ENCODE measurements around the gene LIN7A. TPM values are rescaled to one million over a fixed set of nuclear protein-coding genes. Genes with fewer than 3 reads are reported as not detected.

LIN7A gene
- total RNA-seq, 4 donors from 2014 or later, result 5.0 to 28.2 (median 20.7) TPM

DNA sequence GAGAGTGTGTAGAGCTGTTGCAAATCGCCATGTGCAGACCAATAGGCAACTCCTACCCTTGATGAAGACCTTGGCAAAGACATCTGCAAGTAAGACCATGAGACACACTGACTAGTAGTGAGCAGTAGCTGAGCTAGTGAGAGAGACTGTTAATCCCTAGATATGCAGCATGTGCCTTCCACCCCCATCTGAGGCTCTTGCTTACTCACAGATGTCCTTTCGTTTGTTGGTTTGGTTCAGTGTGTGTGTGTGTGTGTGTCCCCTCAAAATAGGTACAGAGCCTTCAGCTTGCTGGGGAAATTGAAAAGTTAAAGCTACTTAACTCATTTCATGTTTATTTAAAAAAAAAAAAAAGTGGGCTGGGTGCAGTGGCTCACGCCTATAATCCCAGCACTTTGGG, 183.5 kb downstream of the LIN7A start:
- no peaks in the 10 kb centered on the region for H3K9me3 ChIP-seq
- no peaks in the 10 kb centered on the region for H3K36me3 ChIP-seq
- H3K4me3 ChIP-seq, result no peak overlapping the region
- no peak overlapping the region for H3K27ac ChIP-seq
- no peak for TF ChIP-seq POLR2A (IDR thresholded peaks at IDR 0.05)
- TF ChIP-seq, protein P1, sequence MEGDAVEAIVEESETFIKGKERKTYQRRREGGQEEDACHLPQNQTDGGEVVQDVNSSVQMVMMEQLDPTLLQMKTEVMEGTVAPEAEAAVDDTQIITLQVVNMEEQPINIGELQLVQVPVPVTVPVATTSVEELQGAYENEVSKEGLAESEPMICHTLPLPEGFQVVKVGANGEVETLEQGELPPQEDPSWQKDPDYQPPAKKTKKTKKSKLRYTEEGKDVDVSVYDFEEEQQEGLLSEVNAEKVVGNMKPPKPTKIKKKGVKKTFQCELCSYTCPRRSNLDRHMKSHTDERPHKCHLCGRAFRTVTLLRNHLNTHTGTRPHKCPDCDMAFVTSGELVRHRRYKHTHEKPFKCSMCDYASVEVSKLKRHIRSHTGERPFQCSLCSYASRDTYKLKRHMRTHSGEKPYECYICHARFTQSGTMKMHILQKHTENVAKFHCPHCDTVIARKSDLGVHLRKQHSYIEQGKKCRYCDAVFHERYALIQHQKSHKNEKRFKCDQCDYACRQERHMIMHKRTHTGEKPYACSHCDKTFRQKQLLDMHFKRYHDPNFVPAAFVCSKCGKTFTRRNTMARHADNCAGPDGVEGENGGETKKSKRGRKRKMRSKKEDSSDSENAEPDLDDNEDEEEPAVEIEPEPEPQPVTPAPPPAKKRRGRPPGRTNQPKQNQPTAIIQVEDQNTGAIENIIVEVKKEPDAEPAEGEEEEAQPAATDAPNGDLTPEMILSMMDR (IDR thresholded peaks at IDR 0.05), result no peak
- H3K4me1 ChIP-seq, result no peaks in the 10 kb centered on the region
- no peaks in the 10 kb centered on the region for H3K27me3 ChIP-seq
- no peak for DNase-seq

- Histone ChIP-seq H3K4me3 (no peak overlapping the region), H3K9me3 (no peaks in the 10 kb centered on the region)
These were observed 185.3 kb downstream of the LIN7A start for GRCh38 chr12:80752464-80752863.

GRCh38 chr12:80749456-80749855, 188.3 kb downstream of the LIN7A start:
- DNase-seq, result no peak
- H3K9me3 ChIP-seq, result no peaks in the 10 kb centered on the region

More at GRCh38 chr12:80752464-80752863, 185.3 kb downstream of the LIN7A start:
- no peaks in the 10 kb centered on the region for H3K4me1 ChIP-seq
- no peak overlapping the region for H3K27ac ChIP-seq
- H3K36me3 ChIP-seq, result no peaks in the 10 kb centered on the region
- no peak for DNase-seq
- H3K27me3 ChIP-seq, result no peaks in the 10 kb centered on the region
- TF ChIP-seq, protein P1 (IDR thresholded peaks at IDR 0.05), result no peak
- TF ChIP-seq POLR2A (IDR thresholded peaks at IDR 0.05), result no peak

DNA sequence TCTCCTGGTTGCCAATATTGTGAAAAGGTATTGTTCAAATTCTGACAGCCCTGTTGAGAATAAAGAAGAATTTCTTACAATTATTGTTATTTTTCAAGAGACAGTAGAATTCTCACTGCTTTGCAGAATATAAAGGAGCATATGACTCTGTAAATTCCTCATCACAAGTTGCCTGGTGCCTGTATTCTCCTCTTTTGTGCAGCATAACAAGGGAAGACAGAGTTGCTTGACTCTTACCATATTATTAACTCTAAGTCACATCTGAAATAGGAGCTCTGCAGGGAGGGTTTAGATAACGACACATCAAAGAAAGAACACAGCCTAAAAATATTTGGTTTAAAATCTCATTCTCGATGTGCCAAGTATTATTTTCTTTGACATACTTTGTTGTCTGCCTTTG, 189.9 kb downstream of the LIN7A start:
- no peak for DNase-seq
- Histone ChIP-seq H3K36me3 (no peaks in the 10 kb centered on the region), H3K27me3 (no peaks in the 10 kb centered on the region), H3K27ac (no peak overlapping the region), H3K4me3 (no peak overlapping the region), H3K9me3 (no peaks in the 10 kb centered on the region), H3K4me1 (no peaks in the 10 kb centered on the region)
- TF ChIP-seq, protein P1 (IDR thresholded peaks at IDR 0.05), result no peak
- no peak for TF ChIP-seq POLR2A (IDR thresholded peaks at IDR 0.05)

More at GRCh38 chr12:80749456-80749855, 188.3 kb downstream of the LIN7A start:
- Histone ChIP-seq H3K27ac (no peak overlapping the region), H3K4me3 (no peak overlapping the region), H3K27me3 (no peaks in the 10 kb centered on the region), H3K36me3 (no peaks in the 10 kb centered on the region), H3K4me1 (no peaks in the 10 kb centered on the region)
- TF ChIP-seq POLR2A (IDR thresholded peaks at IDR 0.05), result no peak
- TF ChIP-seq, protein P1 (IDR thresholded peaks at IDR 0.05), result no peak

DNA sequence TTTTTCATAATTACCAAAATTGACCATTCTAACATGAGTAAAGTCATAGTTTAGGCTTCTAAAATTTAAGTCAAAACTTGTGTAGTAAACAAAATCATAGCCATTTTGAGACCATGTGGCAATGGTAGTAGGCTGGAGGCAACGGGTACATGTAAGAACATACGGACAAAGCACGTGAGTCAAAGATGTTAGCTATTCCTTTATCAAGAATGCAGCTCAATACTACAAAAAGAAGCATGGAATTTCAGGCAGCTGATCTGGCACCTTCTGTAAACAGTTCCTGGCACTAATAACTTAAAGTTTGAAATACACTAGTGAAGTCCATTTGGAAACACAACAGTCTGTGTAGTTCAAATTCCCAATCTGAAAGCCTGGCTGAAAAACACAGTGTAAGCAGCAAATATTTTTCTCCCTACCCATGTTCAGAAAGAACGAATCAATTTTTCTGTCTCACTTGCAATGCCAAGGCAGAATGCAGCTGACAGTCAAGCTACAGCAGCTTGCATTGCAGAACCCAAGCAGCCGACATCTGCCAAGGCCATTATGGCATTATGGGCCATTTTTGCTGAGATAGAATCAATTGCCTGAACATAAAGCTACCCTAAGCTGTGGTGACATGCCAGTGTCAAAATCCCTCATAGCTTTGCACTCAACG, 191.8 kb downstream of the LIN7A start:
- H3K27me3 ChIP-seq, result no peaks in the 10 kb centered on the region
- H3K36me3 ChIP-seq, result no peaks in the 10 kb centered on the region
- no peak for TF ChIP-seq POLR2A (IDR thresholded peaks at IDR 0.05)
- TF ChIP-seq, protein P1 (IDR thresholded peaks at IDR 0.05), result no peak
- no peak overlapping the region for H3K27ac ChIP-seq
- no peaks in the 10 kb centered on the region for H3K9me3 ChIP-seq
- H3K4me3 ChIP-seq, result no peak overlapping the region
- DNase-seq, result no peak
- no peaks in the 10 kb centered on the region for H3K4me1 ChIP-seq

Small RNA genes within 50 kb of the gene (small RNA-seq; reads per million reads assigned to genes)
- gene MIR617, result 0 reads per million in 2 donors
- gene MIR618, result 0 to 0.38 reads per million in 2 donors

Other genes with a start within 250 kb of the LIN7A start
- gene MYF6, start 230.3 kb downstream of the LIN7A start, total RNA-seq, result not detected
- gene MYF5, start 221.0 kb downstream of the LIN7A start, total RNA-seq, result not detected
- 10 to 100 TPM in 1 of 4 donors, 1 to 10 TPM in 3; 4.9 to 10.0 (median 8.3) TPM for gene ACSS3, start 140.1 kb upstream of the LIN7A start, total RNA-seq